GM18519 (cell line): ENCODE results near the gene C8G.

Experiments
- ATAC-seq: cut with Tn5 transposase; IDR thresholded peaks from one replicate; pipeline ENCODE4 v1.9.1; 2021; ENCODE audit warnings: mild to moderate bottlenecking, moderate library complexity; ENCODE audit not compliant: unreplicated experiment, low FRiP score

The C8G gene

DNA sequence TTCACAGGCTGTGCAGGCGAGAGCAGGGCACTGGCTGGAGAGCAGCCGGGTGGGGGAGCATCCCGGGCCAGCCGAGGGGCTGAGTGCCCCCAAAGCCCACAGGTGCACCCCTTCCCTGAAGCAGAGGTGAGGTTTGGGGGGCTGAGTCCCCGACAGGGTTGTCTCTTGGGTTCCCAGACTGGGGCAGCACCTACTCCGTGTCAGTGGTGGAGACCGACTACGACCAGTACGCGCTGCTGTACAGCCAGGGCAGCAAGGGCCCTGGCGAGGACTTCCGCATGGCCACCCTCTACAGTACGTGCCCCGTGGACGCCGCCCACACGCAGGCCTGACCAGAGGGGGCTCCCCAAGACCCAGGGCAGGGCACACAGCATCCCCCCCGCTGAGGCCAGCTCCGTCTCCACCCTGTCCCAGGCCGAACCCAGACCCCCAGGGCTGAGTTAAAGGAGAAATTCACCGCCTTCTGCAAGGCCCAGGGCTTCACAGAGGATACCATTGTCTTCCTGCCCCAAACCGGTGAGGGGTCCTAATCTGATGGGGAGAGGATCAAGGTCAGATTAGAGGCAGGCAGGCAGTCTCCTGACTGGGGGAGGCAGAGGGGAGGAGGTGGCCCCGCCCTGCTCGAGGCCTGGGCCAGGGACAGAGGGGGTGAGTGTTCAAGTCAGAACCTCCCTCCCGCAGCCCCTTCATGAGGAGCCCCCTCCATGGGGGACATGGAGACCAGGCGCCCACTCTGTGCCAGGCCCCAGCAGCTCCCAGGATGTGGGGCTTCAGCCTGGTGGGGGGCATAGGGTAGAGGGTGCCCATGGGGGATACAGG lies 34.9 kb downstream of the C8G start:
- no peak for ATAC-seq

DNA sequence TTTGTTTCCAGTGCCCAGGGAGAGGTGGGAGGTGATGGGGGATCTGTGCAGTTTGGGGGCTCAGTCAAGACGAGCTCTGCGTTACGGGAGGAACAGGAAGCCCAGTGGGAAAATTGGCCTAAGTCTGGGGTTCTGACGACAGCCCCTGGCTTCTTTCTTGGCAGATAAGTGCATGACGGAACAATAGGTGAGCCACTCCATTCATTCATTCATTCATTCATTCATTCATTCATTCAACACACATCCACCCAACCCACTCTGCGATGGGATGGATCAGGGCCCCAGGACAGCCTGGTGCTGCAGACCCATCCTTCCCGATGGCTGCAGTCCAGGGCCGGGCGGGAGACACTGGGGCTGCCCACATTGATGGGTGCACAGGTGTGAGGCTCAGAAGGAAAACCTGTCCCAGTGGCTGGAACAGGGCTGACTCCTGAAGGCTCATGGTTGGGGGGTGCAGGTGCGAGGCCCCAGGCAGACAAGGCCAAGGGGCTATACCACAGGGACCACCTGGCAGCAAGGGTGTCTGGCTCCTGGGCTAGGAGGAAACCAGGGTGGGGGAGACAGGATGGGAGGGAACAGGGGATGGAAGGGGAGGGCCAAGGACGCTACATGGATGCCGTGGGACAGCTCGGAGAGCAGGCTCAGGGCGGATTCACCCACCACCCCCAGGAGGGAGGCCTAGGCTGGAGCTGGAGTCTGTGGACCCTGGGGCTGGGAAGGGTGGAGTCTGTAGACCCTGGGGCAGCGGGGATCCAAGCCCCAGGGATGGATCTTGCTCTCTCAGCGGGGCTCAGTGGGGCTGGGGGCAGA lies 35.8 kb downstream of the C8G start:
- ATAC-seq = no peak

DNA sequence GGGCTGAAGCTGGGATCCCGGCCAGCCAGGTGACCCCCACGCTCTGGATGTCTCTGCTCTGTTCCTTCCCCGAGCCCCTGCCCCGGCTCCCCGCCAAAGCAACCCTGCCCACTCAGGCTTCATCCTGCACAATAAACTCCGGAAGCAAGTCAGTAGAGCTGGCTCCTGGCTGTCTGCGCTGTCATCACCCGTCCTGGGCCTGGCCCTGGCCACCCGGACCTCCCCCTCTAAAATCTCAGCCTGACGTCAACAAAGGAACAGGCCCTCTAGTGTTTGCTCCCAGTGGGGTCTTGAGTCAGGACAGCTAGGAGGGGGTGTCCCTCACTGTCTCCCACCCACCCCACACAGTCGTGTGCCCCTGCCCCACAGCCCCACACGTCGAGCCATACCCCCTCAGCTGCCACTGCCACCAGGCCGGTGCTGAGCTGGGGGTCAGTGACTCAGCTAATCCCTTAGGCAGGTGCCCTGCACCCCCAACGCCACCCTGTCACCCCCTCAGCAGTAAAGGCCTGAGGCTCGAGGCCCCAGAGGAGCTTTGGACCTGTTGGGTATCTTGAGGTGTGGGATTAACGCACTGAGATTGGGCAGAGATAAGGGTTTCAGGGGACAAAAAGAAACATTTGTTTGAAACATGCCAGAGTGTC lies 36.7 kb downstream of the C8G start:
- ATAC-seq = no peak

DNA sequence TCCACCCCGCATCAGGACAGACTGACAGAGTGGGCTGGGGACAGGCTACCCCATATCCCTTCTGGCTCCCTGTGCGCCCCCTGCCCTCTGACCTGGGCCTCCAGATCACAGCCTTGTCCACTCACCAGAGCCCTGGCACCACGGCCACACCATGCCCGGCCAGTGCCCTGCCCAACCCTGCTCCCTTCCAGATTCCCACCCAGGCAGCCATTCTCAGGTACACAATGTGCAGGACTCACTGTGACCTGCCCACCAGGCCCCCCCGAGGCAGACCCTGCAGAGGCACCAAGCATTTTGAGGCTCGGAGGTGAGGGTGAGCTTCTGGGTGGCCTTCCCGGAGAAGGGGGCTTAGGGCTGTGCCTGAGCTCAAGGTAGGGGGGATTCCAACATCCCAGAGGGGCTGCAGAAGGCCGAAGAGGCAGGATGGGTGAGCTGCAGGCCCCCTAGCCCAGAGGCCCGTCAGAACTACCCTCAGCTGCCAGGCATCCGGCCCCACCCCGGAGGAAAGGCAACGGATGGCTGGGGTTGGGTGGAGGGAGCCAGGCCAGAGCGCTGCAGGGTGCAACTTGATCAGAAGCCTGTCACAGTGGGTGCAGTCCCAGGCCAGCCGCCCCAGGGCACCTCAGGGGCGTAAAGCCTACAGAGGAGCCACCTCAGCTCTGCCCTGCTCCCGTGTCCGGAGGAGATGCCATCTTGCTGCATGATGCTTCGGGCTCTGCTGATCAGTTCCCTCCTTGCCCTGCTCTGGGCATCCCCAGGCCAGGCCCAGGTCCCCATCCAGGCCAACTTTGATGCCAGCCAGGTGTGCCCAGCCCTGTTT lies 37.4 kb downstream of the C8G start, which contains the start of gene LCNL1:
TSS of gene LCNL1 (plus strand) at position 762 of the 820 bp plus-strand sequence. CDS start 594 bp downstream, outside the sequence.
- ATAC-seq = no peak

DNA sequence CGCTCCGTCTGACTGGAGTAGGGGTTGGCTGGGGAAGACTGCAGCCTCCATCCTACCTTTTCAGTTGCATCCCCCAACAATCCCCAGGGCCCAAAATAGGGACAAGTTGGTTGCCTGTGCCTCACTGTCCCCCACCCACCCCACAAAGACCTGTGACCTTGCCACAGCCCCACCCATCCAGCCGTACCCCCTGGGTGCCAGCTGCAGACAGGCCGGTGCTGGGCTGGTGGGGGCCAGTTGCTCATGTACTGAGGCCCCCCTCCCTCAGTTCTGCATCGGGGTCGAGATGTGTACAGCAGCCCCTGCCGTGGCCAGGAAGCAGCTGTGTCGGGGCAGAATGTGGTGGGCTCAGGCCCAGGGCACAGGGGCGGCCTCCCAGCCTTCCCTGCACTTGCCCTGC lies 38.1 kb downstream of the C8G start:
- no peak for ATAC-seq

DNA sequence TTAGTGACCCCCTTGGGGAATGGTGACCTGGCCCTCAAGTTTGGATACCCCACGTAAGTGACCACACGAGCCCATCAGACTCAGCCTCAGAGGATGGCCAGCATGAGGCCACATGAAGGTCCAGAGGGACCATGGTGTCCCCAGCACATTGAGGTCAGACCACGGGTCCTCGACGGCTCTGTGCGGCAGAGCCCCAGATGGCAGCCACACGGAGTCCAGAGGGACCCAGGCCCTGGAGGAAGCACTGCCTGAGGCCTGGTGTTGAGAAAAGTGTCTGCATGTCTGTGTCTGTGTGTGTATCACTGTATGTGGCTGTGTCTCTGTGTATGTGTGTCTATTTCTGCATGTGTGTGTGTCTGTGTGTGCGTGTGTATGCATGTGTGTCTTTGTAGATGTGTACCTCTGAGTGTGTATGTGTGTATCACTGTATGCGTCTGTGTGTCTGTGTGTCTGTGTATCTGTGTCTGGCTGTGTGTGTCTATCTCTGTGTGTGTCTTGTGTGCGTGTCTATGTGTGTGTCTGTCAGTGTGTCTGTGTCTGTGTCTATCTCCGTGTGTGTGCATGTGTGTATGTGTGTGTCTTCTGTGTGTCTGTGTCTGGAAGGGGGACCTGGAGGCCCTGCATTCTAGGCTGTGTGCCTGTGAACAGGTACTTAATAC lies 38.7 kb downstream of the C8G start:
- ATAC-seq = no peak

DNA sequence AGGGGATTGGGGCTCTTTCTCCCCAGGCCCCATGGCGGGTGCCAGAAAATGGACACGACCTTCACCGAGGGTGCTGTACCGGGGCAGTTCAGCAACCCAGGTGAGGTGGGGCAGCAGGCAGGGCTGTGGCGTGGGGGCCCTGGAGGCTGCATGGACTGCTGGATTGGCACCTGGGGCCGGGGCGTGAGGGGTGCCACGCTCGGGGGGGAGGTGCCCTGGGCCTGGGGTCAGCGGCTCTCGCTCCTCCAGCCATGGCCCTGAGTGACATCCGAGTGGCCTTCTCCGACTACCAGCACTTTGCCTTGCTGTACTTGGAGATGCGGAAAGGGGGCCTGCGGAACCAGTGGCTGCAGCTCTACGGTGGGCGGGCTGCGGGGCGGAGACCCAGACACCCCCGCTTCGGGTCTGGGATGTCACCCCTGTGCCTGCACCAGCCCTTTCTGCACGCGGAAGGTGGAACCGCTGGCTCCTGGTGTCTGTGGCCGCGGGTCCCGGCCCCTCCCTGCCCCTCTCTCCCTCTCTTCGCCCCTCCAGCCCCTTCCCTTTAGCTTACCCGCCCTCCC lies 39.5 kb downstream of the C8G start:
- ATAC-seq = no peak

DNA sequence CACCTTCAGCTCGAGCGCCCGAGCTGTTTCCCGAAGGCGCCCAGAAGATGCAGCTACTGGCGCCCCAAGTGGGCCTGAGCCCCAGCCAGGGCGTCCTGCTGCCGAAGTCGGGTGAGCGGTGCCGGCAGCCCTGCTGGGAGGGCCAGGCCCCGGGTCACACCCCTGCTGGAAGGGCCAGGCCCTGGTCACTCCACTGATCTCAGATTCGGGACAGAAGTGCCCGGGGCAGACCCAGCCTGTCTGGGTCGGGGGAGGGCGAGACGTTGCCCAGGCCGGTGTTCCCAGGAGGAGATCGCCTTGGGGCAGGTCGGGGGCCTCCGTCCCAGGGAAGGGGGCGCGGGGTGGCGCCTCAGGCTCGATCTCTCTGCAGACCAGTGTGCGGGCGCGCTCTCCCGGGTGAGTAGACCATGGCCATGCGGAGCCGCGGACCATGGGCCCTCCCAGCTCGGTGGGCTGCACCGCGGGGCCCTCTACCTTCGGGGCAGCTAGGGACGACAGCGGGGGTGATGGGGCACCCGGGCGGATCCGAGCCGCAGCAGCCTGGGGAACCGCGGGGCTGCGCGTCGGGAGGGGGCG lies 40.1 kb downstream of the C8G start:
- no peak for ATAC-seq

DNA sequence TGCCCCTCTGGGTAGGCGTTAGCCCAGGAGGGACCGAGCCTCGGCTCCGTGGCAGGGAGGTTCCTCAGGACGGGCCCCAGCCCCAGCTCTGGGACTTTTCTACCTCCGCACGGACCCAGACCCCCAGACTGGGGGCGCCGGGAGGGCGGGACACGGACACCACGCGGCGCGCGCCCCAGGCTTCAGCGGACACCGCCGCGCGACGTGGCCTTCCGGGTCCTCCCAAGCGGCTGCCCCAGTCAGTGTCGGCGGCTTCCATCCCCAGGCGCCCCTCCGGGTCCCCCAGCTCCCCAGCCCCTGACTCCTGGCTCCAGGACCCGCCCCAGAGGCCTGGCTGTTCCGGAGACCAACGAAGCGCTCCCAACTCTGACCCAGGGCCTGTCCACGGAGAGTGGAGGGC lies 40.8 kb downstream of the C8G start:
- no peak for ATAC-seq

DNA sequence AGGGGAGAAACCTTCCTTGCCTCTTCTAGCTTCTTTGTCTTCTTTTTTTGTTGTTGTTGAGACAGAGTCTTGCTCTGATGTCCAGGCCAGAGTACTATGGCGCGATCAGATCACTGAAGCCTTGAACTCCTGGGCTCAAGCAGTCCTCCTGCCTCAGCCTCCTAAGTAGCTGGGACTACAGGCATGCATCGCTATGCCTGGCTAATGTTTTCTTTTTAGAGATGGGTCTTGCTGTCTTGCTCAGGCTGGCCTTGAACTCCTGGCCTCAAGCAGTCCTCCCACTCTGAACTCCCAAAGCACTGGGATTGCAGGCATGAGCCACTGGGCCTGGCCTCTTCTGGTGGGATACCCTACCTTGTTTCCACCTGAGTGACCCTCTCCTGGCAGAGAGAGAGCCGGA lies 43.8 kb downstream of the C8G start:
- ATAC-seq = no peak

DNA sequence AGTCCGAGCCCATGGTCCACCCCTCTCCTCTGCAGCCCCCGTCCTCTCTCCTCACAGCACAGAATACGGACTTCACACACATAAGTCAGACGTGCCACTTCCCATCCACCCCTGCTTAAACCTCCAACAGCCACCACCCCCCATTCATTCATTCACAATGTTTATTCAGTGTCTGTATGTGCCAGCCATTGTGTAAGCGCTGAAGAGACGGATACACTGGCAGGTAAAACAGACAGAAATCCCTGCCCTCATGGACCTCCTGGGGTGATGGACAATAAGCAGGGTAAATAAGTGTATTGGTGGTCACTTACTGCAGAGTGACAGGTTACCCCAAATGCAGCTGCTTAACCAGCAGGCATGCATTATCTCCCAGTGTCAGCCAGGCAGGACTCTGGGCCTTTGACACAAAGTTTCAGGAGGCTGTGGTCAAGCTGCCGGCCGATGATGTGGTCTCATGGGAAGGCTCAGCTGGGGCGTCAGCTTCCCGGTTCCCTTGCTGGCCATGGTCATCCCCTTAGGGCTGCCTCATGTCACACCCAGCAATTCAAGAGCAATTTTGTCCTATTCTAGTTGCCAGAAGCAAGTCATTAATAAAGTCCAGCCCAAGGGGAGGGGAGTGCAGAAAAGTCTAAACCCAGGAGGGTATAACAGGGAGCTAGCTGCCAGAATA lies 45.3 kb downstream of the C8G start:
- no peak for ATAC-seq

DNA sequence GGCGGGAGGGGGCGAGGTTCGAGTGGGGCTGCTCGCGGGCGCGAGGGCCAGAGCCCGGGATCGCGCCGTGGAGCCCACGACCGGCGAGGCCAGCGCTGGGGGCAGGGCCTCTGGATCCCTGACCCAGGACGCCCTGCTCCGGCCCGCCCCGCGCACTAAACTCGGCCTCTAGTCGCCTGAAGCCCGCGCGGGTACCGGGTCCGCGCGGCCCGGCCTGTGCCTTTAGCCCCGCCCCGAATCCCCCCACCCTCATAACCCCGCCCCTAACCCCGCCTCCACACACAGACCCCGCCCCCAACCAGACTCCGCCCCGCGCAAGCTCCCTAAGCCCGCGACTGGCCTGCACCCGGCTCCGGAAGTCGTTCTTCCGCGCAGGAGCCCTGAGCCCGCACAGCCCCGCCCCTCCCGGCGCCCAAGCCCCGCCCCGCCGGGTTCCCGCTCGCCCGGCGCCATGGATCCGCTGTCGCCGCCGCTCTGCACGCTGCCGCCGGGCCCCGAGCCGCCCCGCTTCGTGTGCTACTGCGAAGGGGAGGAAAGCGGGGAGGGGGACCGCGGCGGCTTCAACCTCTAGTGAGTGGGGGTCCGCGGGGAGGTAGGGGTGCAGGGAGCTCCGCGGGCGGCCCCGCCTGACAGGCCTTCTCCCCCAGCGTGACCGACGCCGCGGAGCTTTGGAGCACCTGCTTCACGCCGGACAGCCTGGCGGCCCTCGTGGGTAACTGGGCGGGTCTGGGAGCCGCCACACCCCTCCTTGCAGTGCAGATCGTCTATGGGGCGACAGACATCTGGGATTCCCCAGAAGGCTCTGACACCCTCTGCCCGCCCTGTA lies 47.2 kb downstream of the C8G start, which contains the start of gene PAXX:
TSS of gene PAXX (plus strand) at position 430 of the 826 bp plus-strand sequence. CDS start at position 452, 22 bp downstream.
- peak; percentile 53 for ATAC-seq

DNA sequence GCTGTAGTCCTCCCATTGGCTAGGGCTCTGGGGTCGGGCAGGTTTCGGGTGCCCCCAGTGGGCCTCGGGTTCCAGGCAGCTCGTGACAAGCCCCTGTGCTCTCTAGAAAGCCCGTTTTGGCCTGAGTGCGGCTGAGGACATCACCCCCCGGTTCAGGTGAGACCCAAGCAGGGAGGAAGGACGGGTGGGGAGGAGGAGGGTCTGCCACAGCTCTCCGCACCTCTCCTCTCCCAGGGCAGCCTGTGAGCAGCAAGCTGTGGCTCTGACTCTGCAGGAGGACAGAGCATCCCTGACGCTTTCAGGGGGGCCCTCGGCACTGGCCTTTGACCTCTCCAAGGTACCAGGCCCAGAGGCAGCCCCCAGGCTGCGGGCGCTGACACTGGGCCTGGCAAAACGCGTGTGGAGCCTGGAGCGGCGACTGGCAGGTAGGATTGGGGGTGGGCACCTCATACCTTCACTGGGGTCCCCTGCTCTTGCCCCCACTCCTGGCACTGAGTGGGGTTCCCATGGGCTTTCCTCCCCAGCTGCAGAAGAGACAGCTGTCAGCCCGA lies 47.9 kb downstream of the C8G start:
- ATAC-seq = no peak

DNA sequence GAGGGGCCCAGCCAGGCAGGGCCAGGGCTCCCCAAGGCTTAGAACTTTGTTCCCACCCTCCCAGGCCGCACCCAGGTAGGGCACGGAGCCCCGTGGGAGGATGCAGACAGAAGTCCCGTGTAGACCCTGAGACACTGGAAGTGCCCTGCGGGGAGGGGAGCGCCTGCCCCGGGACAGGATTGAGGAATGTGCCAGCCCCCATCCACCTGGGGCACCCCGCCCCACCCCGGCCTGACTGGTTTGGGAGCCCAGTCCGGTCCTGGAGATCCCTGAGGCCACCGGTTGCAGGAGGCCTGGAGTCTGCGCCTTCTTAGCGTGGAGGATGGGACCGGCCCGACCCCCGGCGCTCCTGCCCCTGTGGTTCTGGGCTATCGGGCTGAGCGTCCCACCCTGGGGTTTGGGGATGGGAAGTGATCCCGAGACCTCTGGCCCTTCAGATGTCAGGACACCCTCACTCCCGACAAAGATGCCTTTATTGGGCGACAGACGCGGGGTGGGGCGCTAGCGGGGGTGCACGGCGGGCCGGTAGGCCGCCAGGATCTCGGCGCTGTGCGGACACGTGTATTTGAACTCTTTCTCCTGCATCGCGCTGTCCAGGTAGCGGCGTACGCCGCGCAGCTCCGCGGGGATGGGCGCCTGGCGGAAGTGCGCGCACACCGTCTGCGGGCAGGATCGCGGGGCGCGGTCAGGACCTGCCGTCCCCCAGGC lies 49.3 kb downstream of the C8G start:
- ATAC-seq = no peak

DNA sequence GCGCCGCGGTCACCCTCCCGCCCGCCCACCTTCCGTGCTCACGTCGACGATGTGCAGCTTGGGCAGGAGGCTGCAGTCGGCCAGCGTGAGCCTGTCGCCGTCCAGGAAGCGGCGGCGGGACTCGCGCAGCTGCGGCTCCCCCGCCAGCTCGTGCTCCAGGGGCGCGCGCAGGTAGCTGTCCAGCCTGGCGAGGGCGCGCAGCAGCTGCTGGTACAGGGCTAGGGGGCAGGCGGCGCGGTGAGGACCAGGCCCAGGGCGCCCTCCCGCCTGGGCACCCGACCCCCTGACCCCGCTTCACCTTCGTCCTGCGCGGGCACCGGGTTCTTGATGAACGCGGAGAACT lies 49.8 kb downstream of the C8G start:
- no peak for ATAC-seq

DNA sequence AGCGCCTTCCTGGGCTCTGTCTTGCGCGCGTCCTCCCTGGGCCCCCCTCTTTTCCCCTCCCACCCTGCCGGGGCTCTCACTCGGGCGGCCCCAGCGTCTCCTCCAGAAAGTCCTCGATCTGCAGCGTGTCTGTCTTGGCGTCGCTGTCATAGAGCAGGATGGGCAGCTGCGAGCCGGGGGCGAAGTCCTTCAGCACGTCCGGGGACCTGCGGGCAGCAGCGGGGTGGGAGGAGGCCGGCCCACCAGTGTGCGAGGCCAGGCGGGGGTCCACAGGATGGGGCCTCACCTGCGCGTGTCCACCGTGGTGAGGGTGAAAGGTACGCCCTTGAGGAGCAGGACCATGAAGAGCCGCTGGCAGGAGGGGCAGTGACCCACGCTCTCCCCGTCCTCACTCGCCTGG lies 50.3 kb downstream of the C8G start:
- no peak for ATAC-seq

DNA sequence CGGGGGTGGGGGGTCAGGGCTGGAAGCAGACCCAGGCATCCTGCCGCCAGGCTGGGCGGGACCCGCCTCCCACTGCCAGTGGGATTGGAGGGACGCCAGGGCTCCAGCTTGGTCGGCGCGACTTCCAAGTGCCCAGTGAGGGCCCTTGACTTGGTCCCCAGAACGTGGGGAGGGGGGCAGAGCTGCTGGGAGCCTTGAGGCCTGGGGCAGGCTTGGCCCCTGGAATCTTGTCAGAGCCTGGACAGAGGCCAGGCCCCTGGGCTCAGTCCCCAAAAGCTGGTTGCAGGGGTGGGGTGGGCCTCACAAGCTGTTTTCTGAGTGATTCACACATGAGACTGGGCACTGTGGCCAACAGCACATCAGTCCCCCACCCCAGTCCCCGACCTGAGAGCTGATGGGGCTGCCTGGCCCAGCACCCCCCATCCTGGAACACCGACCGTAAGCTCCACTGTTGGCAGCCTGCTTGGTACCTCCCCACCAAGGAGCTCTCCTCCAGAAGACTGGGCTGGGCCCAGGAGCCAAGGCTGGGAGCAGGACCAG lies 50.8 kb downstream of the C8G start:
- no peak for ATAC-seq
